ENCODE results near the gene LRMDA.

The LRMDA gene

GRCh38 chr10:75456122-75456521 lies 24.7 kb downstream of the LRMDA start:
- DNase-seq (ENCODE audit: low read depth): no peak
- no peak for TF ChIP-seq CTCF (conservative IDR thresholded peaks at IDR 0.05; ENCODE audit: low read depth, low read length)
- no peak overlapping the region for H3K4me3 ChIP-seq (ENCODE audit: low read length)

GRCh38 chr10:75460059-75460458 lies 28.6 kb downstream of the LRMDA start:
- no peak for TF ChIP-seq CTCF (conservative IDR thresholded peaks at IDR 0.05; ENCODE audit: low read depth, low read length)
- no peak for DNase-seq (ENCODE audit: low read depth)
- H3K4me3 ChIP-seq (ENCODE audit: low read length): no peak overlapping the region

- H3K4me3 ChIP-seq (ENCODE audit: low read length): no peak overlapping the region
- no peak for TF ChIP-seq CTCF (conservative IDR thresholded peaks at IDR 0.05; ENCODE audit: low read depth, low read length)
- DNase-seq (ENCODE audit: low read depth): no peak
These were observed 30.5 kb downstream of the LRMDA start for GRCh38 chr10:75461672-75462649.

GRCh38 chr10:75462865-75463264 lies 31.4 kb downstream of the LRMDA start:
- no peak overlapping the region for H3K4me3 ChIP-seq (ENCODE audit: low read length)
- TF ChIP-seq CTCF (conservative IDR thresholded peaks at IDR 0.05; ENCODE audit: low read depth, low read length): no peak
- DNase-seq (ENCODE audit: low read depth): no peak

- TF ChIP-seq CTCF (conservative IDR thresholded peaks at IDR 0.05; ENCODE audit: low read depth, low read length): no peak
- H3K4me3 ChIP-seq (ENCODE audit: low read length): no peak overlapping the region
- DNase-seq (ENCODE audit: low read depth): no peak
These were observed 33.3 kb downstream of the LRMDA start for GRCh38 chr10:75464478-75465449.

GRCh38 chr10:75465450-75465827 lies 34.0 kb downstream of the LRMDA start:
- H3K4me3 ChIP-seq (ENCODE audit: low read length): no peak overlapping the region
- TF ChIP-seq CTCF (conservative IDR thresholded peaks at IDR 0.05; ENCODE audit: low read depth, low read length): no peak
- DNase-seq (ENCODE audit: low read depth): no peak
